Peyer's patch (tissue), 4 donors: ENCODE data around the gene ARMC2.

Source experiments
- CTCF ChIP-seq, 6 experiments: fragments of 450-650 bp in 4 of 6; fragments of 200-600 bp in 2 of 6; sonication (generic) in 1 of 6; IDR thresholded peaks; one replicate each; pipeline ENCODE4 v1.5.1; 2017 to 2019; ENCODE audit warnings: antibody characterized with exemption in 6 of 6, mild to moderate bottlenecking in 3 of 6, moderate library complexity in 1 of 6
- POLR2A ChIP-seq, 2 donors: fragments of 450-650 bp; IDR thresholded peaks; one replicate each; pipeline ENCODE4 v1.5.1; 2017; ENCODE audit warnings: antibody characterized with exemption in 2 of 2, mild to moderate bottlenecking in 2 of 2, moderate library complexity in 2 of 2

GRCh38 chr6:108955329-108955949, 107.2 kb downstream of the ARMC2 start:
- TF ChIP-seq CTCF (IDR thresholded peaks at IDR 0.05) = no peak
- TF ChIP-seq POLR2A (IDR thresholded peaks at IDR 0.05) = no peak
